Measurements from ENCODE around the gene NISCH.

DNA sequence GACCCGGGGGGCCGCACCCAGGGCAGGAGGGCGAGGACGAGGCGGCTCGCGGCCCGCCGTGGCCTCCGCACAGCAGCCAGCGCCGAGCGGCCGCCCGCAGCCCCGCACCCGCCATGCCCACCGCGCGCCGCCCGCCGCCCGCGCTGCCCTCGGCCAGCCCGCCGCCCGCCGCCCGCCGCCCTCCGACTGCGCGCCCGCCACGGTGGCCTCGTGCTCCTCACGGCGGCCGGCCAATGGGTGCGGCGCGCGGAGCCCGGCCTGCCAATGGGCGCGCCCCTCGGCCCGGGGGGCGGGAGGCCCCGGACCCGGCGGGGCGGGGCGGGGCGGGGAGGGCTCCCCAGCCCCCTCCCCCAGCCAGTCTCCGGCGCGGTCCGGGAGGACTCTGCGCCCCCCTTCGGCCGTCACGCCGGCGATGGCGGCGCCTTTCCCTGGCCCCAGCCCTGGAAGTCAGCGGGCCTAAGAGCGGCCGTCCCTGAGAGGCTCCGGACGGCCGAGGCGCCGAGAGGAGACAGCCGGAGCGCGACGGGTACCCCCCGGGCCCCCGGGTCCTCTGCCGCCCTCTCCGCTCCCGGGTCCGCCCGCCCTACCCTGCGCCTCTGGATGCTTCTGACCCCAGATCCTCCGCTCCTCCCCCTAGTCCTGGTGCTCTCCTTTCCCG, 78.3 kb downstream of the NISCH start, which contains the start of gene NT5DC2:
- TF ChIP-seq, protein P1, sequence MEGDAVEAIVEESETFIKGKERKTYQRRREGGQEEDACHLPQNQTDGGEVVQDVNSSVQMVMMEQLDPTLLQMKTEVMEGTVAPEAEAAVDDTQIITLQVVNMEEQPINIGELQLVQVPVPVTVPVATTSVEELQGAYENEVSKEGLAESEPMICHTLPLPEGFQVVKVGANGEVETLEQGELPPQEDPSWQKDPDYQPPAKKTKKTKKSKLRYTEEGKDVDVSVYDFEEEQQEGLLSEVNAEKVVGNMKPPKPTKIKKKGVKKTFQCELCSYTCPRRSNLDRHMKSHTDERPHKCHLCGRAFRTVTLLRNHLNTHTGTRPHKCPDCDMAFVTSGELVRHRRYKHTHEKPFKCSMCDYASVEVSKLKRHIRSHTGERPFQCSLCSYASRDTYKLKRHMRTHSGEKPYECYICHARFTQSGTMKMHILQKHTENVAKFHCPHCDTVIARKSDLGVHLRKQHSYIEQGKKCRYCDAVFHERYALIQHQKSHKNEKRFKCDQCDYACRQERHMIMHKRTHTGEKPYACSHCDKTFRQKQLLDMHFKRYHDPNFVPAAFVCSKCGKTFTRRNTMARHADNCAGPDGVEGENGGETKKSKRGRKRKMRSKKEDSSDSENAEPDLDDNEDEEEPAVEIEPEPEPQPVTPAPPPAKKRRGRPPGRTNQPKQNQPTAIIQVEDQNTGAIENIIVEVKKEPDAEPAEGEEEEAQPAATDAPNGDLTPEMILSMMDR (IDR thresholded peaks at IDR 0.05) = no peak
- no peak for TF ChIP-seq POLR2A (IDR thresholded peaks at IDR 0.05)

Measured in right lobe of liver (tissue), 4 donors.